K562 (cell line): ENCODE data around the gene AGK. TPM values are rescaled to one million over a fixed set of nuclear protein-coding genes. Genes with fewer than 3 reads are reported as not detected.

Experiments
- BCL6 ChIP-seq: fragments of 250-450 bp; sonication (Bioruptor Pico); IDR thresholded peaks from 2 replicates; pipeline ENCODE4 v1.4.0; 2020
- BRCA1 ChIP-seq, 2 experiments: fragments of 450-650 bp in 1 of 2; sonication (generic) in 1 of 2; formaldehyde crosslinking in 1 of 2; IDR thresholded peaks; 2 replicates each; pipeline versions ENCODE4 v1.5.0 to v1.6.1; 2017 to 2020; ENCODE audit warnings: mild to moderate bottlenecking in 1 of 2, missing genetic modification reagents in 1 of 2
- CBX5 ChIP-seq: IDR thresholded peaks from 2 replicates; pipeline ENCODE4 v1.6.1; 2014; ENCODE audit warnings: low read depth, borderline replicate concordance
- KLF6 ChIP-seq: fragments of 250-450 bp; sonication (Bioruptor Pico); IDR thresholded peaks from 2 replicates; pipeline ENCODE4 v1.4.0; 2020; ENCODE audit warnings: mild to moderate bottlenecking, moderate library complexity, borderline replicate concordance
- NFYB ChIP-seq: IDR thresholded peaks from 2 replicates; pipeline ENCODE4 v1.6.1; 2011; ENCODE audit warnings: mild to moderate bottlenecking, moderate library complexity; ENCODE audit not compliant: insufficient read length; ENCODE audit errors: extremely low read depth
- TFAM ChIP-seq: fragments of 250-450 bp; sonication (Bioruptor Pico); conservative IDR thresholded peaks from 2 replicates; pipeline ENCODE4 v1.5.0; 2021; ENCODE audit warnings: mild to moderate bottlenecking, moderate library complexity
- ZC3H11A ChIP-seq: IDR thresholded peaks from 2 replicates; pipeline ENCODE4 v1.6.1; 2012; ENCODE audit warnings: low read depth, low read length, improper control_type of control experiment
- ZNF224 ChIP-seq: sonication (generic); formaldehyde crosslinking; IDR thresholded peaks from 2 replicates; pipeline ENCODE4 v1.8.0; 2022; ENCODE audit warnings: mild to moderate bottlenecking, missing genetic modification reagents
- ZNF408 ChIP-seq: fragments of 250-450 bp; sonication (Bioruptor Pico); IDR thresholded peaks from 2 replicates; pipeline ENCODE4 v1.4.0; 2020; ENCODE audit warnings: low read depth, mild to moderate bottlenecking, moderate library complexity
- polyA plus RNA-seq, 8 experiments: library from polyadenylated mRNA; depleted of rRNA in 4 of 8; stranded (reverse) in 5 of 8; unstranded in 3 of 8; fragments of >200 nt; fragmentation: Nextera tagmentation in 2 of 8; fragmentation: Illumina TruSeq in 1 of 8; extraction: Ambion mirVana in 2 of 8; extraction: Trizol in 1 of 8; gene quantifications; 2 replicates each; pipeline versions ENCODE4 v1.2.1 to v1.2.3, GENCODE V29; 2011 to 2014; ENCODE audit warnings: inconsistent platforms in 1 of 8, missing spikeins in 1 of 8
- total RNA-seq, 7 experiments: library from RNA; depleted of rRNA in 6 of 7; stranded (reverse); fragments of >200 nt in 6 of 7; fragmentation: Illumina TruSeq in 2 of 7; extraction: Trizol in 2 of 7; gene quantifications; 2 replicates each; pipeline versions ENCODE4 v1.2.1 to v1.2.3, GENCODE V29; 2011 to 2021; ENCODE audit warnings: low replicate concordance in 1 of 7
- TF ChIP-seq, protein P1 (sequence below): fragments of 250-450 bp; sonication (Bioruptor Pico); IDR thresholded peaks from 2 replicates; pipeline ENCODE4 v1.5.0; 2022; ENCODE audit warnings: mild to moderate bottlenecking
- TF ChIP-seq, protein P2 (sequence below): fragments of 250-450 bp; sonication (Bioruptor Pico); IDR thresholded peaks from 2 replicates; pipeline ENCODE4 v1.8.0; 2021; ENCODE audit warnings: moderate library complexity, mild to moderate bottlenecking, inconsistent platforms
- TF ChIP-seq, protein P3 (sequence below): fragments of 450-650 bp; IDR thresholded peaks from 2 replicates; pipeline ENCODE4 v1.6.1; 2017; ENCODE audit warnings: mild to moderate bottlenecking, moderate library complexity
- TF ChIP-seq, protein P4 (sequence below): sonication (generic); formaldehyde crosslinking; IDR thresholded peaks from 2 replicates; pipeline ENCODE4 v1.8.0; 2022; ENCODE audit warnings: missing genetic modification reagents, mild to moderate bottlenecking, borderline replicate concordance
- TF ChIP-seq, protein P5 (sequence below): fragments of 450-650 bp; IDR thresholded peaks from 2 replicates; pipeline ENCODE4 v1.7.1; 2018; ENCODE audit warnings: mild to moderate bottlenecking, low read depth; ENCODE audit not compliant: partially characterized antibody
- TF ChIP-seq, protein P6 (sequence below): sonication (generic); formaldehyde crosslinking; IDR thresholded peaks from 2 replicates; pipeline ENCODE4 v1.8.1; 2022; ENCODE audit warnings: missing genetic modification reagents

Gene AGK
- total and polyA plus RNA-seq, 9 of the 15 experiments (the other 6 are each of a cell fraction or from before 2014, with no cell fraction given): 50.7 to 128 (median 71.8) TPM

DNA sequence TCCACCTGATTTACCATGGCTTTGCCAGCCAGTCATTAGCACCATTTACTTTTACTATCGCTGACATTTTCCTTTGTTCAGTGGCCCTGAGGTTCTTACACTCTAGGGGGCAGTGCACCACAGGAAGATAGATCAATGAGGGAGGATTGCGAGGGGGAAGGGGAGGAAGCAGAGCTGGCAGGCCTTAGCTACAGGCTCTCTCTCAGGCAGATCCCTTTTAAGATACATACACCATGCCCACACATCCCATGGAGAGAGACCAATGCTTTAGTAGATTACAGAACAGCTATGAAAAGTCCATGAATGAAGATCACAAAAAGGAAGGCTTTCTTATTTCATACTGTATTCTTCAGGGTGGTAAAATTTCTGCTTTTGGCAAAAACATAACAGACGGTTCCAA, 103.3 kb downstream of the AGK start (continued):
- TF ChIP-seq, protein P1, sequence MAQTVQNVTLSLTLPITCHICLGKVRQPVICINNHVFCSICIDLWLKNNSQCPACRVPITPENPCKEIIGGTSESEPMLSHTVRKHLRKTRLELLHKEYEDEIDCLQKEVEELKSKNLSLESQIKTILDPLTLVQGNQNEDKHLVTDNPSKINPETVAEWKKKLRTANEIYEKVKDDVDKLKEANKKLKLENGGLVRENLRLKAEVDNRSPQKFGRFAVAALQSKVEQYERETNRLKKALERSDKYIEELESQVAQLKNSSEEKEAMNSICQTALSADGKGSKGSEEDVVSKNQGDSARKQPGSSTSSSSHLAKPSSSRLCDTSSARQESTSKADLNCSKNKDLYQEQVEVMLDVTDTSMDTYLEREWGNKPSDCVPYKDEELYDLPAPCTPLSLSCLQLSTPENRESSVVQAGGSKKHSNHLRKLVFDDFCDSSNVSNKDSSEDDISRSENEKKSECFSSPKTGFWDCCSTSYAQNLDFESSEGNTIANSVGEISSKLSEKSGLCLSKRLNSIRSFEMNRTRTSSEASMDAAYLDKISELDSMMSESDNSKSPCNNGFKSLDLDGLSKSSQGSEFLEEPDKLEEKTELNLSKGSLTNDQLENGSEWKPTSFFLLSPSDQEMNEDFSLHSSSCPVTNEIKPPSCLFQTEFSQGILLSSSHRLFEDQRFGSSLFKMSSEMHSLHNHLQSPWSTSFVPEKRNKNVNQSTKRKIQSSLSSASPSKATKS: no peak
- TF ChIP-seq, protein P2, sequence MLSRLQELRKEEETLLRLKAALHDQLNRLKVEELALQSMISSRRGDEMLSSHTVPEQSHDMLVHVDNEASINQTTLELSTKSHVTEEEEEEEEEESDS (CRISPR knock-in tag): no peak
- no peak for TF ChIP-seq KLF6
- no peak for TF ChIP-seq ZNF408
- TF ChIP-seq, protein P3, sequence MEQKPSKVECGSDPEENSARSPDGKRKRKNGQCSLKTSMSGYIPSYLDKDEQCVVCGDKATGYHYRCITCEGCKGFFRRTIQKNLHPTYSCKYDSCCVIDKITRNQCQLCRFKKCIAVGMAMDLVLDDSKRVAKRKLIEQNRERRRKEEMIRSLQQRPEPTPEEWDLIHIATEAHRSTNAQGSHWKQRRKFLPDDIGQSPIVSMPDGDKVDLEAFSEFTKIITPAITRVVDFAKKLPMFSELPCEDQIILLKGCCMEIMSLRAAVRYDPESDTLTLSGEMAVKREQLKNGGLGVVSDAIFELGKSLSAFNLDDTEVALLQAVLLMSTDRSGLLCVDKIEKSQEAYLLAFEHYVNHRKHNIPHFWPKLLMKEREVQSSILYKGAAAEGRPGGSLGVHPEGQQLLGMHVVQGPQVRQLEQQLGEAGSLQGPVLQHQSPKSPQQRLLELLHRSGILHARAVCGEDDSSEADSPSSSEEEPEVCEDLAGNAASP: no peak
- TF ChIP-seq, protein P4, sequence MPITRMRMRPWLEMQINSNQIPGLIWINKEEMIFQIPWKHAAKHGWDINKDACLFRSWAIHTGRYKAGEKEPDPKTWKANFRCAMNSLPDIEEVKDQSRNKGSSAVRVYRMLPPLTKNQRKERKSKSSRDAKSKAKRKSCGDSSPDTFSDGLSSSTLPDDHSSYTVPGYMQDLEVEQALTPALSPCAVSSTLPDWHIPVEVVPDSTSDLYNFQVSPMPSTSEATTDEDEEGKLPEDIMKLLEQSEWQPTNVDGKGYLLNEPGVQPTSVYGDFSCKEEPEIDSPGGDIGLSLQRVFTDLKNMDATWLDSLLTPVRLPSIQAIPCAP (CRISPR knock-in tag): no peak
- TF ChIP-seq, protein P5, sequence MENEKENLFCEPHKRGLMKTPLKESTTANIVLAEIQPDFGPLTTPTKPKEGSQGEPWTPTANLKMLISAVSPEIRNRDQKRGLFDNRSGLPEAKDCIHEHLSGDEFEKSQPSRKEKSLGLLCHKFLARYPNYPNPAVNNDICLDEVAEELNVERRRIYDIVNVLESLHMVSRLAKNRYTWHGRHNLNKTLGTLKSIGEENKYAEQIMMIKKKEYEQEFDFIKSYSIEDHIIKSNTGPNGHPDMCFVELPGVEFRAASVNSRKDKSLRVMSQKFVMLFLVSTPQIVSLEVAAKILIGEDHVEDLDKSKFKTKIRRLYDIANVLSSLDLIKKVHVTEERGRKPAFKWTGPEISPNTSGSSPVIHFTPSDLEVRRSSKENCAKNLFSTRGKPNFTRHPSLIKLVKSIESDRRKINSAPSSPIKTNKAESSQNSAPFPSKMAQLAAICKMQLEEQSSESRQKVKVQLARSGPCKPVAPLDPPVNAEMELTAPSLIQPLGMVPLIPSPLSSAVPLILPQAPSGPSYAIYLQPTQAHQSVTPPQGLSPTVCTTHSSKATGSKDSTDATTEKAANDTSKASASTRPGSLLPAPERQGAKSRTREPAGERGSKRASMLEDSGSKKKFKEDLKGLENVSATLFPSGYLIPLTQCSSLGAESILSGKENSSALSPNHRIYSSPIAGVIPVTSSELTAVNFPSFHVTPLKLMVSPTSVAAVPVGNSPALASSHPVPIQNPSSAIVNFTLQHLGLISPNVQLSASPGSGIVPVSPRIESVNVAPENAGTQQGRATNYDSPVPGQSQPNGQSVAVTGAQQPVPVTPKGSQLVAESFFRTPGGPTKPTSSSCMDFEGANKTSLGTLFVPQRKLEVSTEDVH: no peak
- TF ChIP-seq CBX5: no peak
- no peak for TF ChIP-seq ZC3H11A
- TF ChIP-seq NFYB: no peak
- TF ChIP-seq BRCA1 (IDR thresholded peaks at IDR 0.05): no peak
- TF ChIP-seq BRCA1 (CRISPR knock-in tag; IDR thresholded peaks at IDR 0.05): no peak
- TF ChIP-seq TFAM (CRISPR knock-in tag): no peak
- no peak for TF ChIP-seq ZNF224 (CRISPR knock-in tag)
- TF ChIP-seq, protein P6, sequence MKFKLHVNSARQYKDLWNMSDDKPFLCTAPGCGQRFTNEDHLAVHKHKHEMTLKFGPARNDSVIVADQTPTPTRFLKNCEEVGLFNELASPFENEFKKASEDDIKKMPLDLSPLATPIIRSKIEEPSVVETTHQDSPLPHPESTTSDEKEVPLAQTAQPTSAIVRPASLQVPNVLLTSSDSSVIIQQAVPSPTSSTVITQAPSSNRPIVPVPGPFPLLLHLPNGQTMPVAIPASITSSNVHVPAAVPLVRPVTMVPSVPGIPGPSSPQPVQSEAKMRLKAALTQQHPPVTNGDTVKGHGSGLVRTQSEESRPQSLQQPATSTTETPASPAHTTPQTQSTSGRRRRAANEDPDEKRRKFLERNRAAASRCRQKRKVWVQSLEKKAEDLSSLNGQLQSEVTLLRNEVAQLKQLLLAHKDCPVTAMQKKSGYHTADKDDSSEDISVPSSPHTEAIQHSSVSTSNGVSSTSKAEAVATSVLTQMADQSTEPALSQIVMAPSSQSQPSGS (CRISPR knock-in tag): no peak
- TF ChIP-seq BCL6 (CRISPR knock-in tag): no peak
